SHP77 (cell line): Measurements from ENCODE around the gene QKI.
A peak's percentile ranks its signal among the peaks of the same experiment; 100 is the strongest.
"Not testable (repeated sequence)": the region's sequence is repeated elsewhere in the genome, so short reads cannot be mapped to it uniquely, and the experiment has no call there.

Source experiments
- DNase-seq, 2 experiments: peaks; one replicate each; lab custom pipeline; 2025; lab: John Stamatoyannopoulos, UW

Gene QKI

DNA sequence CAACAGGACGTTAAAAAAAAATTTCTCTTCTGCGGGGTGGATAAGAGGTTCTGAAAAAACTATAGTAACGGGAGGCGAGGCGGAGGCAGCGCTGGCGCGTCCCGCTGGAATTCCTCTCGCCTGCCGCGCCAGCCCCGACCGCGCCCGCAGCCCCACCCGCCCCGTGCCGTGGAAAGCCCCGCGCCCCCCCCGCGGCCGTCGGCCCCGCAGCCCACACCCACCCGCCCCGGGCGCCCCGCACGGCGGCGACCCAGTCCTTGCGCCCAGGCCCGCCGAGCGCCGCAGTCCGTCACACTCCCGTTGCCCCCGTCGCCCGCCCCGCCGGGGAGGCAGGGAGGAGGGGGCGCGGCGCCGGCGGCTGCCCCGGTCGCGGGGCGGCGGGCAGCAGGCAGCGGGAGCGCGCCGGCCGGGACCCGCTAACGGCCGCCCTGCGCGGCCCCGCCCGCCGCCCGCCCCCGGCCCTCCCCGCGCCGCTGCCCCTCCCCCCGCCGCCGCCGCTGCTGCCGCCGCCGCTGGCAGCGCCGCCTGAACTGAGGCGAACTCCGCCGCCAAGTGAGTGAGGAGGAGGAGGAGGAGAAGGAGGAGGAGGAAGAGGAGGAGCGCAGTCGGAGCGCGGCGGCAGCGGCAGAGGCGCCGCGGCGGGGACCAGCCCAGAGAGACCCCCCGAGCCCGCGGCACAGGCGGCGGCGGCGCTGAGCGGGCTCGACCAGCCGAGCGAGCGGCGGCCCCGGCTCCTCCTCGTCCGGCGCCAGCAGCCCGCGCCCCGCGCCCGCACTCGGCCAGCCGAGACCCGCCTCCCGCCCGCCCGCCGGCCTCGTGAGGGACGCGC lies at the start of gene QKI:
QKI (plus strand) TSS at position 602 of the 829 bp plus-strand sequence. CDS start 476 bp downstream, outside the sequence.
- peak in 1 of 2 experiments; percentile 66 for DNase-seq

GRCh38 chr6:163366288-163366687 lies 48.2 kb upstream of the QKI start:
- no peak for DNase-seq

DNA sequence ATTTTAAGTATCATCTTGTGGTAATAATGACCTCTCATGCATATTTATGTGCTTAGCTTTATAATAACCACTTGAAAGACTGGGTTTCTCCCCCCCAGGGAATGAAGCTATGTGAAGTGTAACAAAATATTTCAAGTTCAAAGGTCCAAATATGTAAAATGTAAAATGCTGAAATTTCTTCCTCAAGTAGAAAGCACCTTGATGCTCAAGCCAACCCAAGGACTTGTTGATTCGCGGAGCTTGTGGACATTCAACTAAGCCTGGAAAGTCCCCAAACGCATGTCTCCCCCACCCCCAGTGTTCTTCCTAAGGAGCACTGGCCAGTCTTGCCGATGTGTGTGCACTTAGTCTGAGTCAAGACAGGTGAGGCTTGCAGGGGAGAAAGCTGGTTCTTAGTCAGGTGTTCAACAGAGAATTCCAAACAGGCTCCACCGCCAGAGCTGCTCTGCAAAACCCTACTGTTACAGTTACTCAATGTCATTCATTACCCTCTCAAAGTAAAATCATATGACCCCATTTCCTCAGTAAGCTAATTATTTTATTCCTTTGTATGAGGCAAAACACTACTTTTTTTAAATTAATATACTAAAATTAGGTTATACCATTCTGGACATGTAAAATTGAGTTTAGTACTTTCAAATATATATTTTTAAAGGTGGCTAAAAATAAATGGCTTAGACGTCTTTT lies 46.9 kb upstream of the QKI start:
- no peak for DNase-seq

DNA sequence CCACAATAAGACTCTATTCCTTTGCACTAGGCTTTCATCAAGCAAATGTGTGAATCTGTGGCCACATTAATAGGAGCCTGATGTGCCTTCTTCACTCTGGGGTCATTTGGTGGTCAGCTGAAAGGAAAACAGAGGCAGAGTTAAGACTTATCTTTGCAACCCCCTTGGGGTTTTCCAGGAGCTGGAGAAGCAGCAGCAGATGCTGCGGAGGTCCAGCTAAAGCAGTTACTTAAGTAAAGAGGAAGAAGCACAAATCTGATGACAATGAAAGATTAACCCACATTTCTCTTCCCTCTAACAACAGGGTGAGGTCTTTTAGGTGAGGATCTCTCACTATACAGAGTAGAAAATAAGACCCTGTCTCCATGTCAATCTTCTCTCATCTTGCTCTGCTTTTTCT lies 45.4 kb upstream of the QKI start:
- DNase-seq, result no peak

DNA sequence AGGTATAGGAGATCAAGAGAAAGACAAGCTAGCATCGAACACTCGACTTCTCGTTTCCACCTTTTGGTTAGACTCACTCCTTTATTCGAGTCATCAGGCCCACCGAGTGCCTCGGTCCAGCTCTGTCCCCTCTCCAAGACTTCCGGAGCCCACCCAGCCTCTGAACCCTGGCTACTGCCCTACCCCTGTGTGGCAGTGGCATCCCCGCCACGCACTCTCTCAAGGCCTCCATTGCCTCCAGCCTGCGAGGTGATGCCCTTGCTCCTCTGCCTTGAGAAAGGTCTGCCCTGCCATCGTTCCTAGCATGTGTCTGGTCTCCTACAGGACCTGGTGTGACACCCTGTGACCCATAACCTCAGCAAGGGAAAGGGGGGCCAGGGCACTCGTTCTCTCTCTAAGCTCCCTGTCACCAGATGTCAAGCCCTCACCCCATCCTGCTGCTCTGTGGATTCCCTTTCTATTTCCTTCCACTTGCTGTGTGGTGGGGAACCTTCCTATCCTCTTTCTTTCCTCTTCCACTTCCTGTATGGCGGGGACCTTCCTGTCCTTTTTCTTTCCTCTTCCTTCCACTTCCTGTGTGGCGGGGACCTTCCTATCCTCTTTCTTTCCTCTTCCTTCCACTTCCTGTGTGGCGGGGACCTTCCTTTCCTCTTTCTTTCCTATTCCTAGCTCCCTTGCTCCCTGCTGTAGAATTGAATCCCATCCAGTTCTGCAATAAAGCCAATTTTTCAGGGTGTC lies 44.7 kb upstream of the QKI start:
- no peak for DNase-seq

GRCh38 chr6:163370464-163371117 lies 43.9 kb upstream of the QKI start:
- no peak for DNase-seq

GRCh38 chr6:163371129-163371528 lies 43.4 kb upstream of the QKI start:
- no peak for DNase-seq

DNA sequence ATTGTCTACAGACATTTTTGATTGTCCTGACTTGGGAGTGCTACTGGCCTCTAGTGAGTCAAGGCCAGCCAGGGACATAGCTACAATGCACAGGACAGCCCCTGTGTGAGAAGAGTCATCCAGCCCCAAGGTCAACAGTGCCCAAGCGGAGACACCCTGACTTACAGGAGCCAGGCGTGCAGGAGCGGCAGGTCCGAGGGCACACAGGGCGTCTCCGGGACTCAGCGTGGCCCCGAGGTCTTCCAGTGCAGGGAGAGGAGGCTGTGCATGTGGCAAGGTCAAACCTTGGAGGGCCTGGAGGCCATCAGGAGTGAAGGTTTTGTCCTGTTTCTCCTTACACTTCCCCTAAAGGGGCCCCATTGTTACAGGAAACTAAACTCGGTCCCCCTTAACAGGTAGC lies 41.3 kb upstream of the QKI start:
- DNase-seq, result no peak

GRCh38 chr6:163375361-163375760 lies 39.2 kb upstream of the QKI start:
- no peak for DNase-seq

- no peak for DNase-seq
Measured at GRCh38 chr6:163376187-163376586, 38.3 kb upstream of the QKI start.

- no peak for DNase-seq
Measured at GRCh38 chr6:163377561-163377960, 37.0 kb upstream of the QKI start.

DNA sequence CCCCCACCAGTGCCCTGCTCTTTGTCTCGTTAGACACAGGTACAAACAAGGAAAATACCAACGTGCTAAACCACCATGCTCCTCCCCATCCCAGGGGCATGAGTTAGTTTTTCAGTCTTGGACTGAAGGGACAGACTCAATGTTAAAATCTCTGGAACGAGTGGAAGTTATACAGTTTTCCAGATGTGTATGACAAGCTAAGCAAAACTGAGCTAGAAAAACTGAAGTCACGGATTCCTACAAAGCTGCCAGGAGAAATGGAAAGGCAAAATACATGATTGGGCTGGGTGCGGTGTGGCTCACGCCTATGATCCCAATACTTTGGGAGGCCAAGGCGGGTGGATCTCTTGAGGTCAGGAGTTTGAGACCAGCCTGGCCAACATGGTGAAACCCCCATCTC lies 34.3 kb upstream of the QKI start:
- DNase-seq, result no peak

- no peak for DNase-seq
Measured at GRCh38 chr6:163381118-163381756, 33.3 kb upstream of the QKI start.

GRCh38 chr6:163383396-163383795 lies 31.1 kb upstream of the QKI start:
- not testable (repeated sequence) for DNase-seq

DNA sequence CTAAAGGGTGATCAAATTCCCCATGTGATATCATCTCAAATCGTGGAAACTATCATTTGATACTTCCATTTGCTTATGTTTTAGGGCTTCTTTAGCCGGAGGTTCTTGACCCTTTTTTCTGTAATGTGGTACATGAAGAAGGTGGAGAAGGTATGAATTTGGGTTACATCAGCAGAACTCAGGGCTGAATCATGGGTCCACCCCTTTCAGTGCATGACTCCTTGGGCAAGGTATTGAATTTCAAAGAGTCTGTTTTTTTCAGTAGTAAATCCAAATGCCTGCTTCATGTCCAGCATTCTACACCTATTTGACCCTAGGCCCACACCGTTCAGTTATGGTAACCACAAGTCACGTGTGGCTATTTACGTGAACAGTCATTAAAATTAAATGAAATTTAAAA lies 30.6 kb upstream of the QKI start:
- no peak for DNase-seq

DNA sequence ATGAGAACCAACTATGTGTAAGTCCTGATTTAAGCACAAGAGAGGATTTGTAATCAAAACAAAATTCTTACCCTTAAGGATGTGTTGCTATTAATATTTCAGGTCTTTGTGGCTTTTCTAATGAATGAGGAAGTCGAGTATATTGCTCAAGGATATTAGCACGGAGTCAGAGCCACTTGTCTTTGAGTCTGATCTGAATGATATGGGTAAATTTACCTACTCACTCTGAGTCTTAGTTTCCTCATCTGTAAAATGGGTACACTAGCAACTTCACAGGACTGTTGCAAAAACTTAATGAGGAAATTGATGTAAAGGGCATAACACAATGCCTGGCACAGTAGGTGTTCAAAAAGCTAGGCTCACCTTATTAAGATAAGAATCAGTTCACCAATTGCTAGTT lies 30.0 kb upstream of the QKI start:
- no peak for DNase-seq

- DNase-seq, result not testable (repeated sequence)
Measured at GRCh38 chr6:163385503-163385902, 29.0 kb upstream of the QKI start.

- DNase-seq, result no peak
Measured at GRCh38 chr6:163386329-163386908, 28.1 kb upstream of the QKI start.

DNA sequence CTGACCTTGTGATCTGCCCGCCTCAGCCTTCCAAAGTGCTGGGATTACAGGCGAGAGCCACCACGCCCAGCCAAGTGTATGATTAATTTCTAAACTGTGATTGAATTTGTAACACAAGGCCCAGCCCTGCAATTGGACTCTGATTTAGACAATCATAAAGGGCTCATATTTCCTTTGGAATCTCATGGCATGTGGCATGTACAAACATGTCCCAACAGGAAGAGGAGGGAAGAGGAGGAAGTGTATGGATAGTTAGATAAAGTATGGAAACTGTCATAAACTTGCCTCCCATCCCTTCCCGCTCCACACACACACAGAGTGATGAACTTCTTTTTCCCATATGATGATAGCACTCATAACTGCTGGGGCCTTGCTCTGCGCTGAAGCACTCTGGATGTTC lies 27.2 kb upstream of the QKI start:
- no peak for DNase-seq

- DNase-seq, result no peak
Measured at GRCh38 chr6:163389354-163389753, 25.2 kb upstream of the QKI start.

DNA sequence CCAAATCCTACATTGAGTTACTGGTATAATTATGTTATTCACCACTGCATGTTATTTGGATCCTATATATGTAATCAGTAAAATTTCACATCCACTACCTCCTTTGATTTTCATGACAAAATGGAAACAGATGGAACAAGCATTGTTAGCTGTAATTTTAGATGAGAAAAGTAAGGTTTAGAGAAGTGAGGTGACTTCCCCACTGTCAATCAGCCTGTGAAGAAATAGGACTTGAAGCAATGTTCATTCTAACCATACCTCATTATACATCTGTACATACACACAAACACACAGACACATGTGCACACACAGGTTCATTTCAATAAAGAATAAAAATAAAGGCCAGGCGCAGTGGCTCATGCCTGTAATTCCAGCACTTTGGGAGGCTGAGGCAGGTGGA lies 23.7 kb upstream of the QKI start:
- no peak for DNase-seq
